C4-2B (cell line): Measurements from ENCODE around the gene TMEM17.

ENCODE experiments used
- H3K27ac ChIP-seq: fragments of 450-650 bp; 2 replicates; pipeline ENCODE4 v1.5.1; 2017
- ZFX ChIP-seq: fragments of 450-650 bp; IDR thresholded peaks from 2 replicates; pipeline ENCODE4 v1.6.1; 2017
- TF ChIP-seq, protein P1 (sequence below): fragments of 450-650 bp; conservative IDR thresholded peaks from 2 replicates; pipeline ENCODE4 v1.5.1; 2017; ENCODE audit warnings: mild to moderate bottlenecking

Gene TMEM17

DNA sequence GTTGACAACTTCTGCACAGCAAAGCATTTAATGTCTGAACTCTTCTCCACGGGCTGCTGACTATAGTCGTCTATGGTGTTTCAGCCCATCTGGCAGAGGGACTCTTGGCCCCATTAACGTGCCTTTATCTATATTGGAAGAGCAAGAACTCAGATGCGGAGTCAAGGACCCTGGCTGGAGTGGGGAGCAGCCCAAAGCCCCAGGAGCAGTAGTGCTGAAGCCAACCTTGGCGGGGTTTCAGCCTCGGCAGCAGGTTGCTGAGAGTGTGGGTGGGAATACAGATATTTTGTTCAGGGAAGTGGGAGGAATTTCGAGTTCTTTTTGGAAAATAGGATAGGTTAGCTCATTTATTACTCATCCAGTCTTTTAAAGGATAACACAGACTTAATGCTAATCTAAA, 34.2 kb downstream of the TMEM17 start:
- TF ChIP-seq, protein P1, sequence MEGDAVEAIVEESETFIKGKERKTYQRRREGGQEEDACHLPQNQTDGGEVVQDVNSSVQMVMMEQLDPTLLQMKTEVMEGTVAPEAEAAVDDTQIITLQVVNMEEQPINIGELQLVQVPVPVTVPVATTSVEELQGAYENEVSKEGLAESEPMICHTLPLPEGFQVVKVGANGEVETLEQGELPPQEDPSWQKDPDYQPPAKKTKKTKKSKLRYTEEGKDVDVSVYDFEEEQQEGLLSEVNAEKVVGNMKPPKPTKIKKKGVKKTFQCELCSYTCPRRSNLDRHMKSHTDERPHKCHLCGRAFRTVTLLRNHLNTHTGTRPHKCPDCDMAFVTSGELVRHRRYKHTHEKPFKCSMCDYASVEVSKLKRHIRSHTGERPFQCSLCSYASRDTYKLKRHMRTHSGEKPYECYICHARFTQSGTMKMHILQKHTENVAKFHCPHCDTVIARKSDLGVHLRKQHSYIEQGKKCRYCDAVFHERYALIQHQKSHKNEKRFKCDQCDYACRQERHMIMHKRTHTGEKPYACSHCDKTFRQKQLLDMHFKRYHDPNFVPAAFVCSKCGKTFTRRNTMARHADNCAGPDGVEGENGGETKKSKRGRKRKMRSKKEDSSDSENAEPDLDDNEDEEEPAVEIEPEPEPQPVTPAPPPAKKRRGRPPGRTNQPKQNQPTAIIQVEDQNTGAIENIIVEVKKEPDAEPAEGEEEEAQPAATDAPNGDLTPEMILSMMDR, result no peak
- TF ChIP-seq ZFX, result no peak
- H3K27ac ChIP-seq, result no peak overlapping the region

DNA sequence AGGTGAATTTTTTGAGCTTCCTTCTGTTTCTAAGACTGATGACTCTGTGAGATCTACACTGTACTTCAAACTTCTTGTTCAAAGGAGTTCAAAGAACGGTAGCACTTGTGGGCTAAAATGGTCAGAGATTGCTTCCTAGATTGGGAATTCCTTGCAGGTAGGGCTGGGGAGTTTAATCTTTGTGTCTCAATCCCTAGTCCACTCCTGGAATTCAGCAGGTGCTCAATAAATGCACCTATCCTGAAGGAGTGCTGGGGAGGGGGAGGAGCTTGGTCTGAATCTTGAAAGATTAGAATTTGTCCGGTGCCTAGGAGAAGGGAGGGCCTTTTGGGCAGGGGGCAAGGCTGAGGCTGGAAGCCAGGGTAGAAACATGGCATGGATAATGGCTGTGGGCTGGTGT, 34.6 kb downstream of the TMEM17 start:
- TF ChIP-seq, protein P1, result no peak
- TF ChIP-seq ZFX, result no peak
- no peak overlapping the region for H3K27ac ChIP-seq

DNA sequence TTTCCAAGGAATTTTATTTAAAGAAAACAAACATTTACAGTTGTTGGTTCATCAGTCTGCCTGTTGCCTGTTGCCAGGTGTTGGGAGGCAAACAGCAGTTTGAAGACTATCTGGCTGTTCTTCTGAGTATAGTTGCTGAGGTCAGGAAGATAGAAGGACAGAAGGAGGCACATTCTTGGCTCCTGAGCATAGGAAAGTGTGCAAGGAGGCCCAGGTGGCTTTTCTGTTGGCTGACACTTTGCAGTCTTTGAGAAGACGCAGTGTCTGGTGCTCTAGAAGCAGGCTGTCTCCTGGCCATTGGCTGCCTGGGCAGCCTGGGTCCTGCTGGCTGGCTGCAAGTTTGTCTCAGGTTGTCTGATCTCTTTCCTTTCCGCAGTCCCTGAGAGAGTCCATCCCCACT, 36.4 kb downstream of the TMEM17 start:
- TF ChIP-seq ZFX, result no peak
- TF ChIP-seq, protein P1, result no peak
- no peak overlapping the region for H3K27ac ChIP-seq

DNA sequence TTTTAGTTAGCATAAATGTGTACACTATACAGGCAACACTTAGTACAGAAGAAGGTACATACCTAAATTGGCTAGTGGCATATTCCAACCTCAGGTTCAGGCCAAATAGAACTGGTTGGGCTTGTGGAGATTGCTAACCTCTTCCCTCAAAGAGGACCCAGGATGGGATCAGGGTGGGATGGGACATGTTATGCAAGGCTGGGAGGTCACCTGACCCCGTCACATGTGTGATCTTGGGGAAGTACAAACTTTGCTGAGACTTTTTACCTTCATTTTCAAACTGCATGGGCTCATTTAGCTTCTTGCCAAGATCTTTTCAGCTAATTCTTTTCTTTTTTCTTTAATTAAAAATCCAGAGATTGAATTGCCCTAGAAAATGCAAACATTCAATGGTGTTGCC, 36.9 kb downstream of the TMEM17 start:
- TF ChIP-seq, protein P1, result no peak
- TF ChIP-seq ZFX, result no peak
- no peak overlapping the region for H3K27ac ChIP-seq

DNA sequence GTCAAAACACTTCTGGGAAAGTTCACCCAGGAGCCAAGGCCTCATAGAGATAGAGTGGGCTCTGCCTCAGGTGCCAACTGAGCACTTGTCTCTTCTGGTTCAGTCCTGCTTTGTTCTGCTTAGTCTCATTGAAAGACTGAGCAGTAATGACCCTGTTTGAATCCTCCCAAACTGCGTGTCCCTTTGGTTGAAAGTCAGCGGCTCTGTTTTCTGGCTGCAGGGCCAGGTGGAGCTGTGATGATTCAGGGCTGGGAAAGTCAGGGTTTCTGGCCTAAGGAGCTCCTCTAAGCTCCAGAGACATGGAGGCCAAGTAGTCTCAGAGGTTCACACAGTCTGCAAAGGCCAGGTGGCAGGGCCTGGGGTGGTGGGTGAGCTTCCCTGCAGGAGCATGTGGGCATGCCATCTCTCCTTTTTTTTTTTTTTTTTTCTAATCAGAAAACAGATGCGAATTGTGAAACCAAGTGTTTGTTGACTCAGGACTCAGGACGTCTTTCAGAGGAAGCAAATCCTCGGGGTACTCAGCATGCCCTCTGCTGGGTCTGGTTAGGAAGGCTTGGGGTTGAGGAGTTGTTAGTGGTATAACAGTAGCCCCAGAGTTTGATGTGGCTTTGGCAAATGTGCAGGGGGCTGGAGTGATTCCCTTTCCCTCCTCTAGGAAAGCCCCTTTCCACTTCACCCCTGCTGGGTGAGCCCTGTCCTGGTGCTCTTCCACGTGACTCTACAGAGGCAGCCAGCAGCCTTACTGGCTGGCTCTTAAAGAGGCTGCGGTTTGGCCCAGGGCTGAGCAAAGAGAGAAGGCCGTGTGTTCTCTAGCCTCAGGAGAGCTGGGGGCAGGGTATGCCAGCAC, 38.3 kb downstream of the TMEM17 start:
- TF ChIP-seq, protein P1, result no peak
- H3K27ac ChIP-seq, result no peak overlapping the region

DNA sequence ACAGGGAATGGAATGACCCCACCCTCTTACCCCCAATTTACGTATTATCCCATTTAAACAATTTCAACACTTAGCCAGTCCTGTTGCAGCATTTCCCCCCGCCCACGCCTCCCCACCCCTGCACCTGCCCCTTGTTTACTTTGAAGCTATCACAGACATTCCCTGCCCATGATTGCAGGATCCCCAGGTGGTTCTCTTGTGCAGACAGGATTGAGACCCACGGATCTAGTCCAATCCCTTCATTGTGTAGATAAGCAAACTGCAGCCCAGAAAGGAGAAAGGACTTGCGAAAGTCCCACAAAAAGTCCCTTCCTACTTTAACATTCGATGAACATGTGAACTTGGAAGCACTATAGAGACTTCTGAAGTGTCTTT, 38.9 kb downstream of the TMEM17 start:
- no peak overlapping the region for H3K27ac ChIP-seq
- no peak for TF ChIP-seq ZFX
- TF ChIP-seq, protein P1, result no peak

DNA sequence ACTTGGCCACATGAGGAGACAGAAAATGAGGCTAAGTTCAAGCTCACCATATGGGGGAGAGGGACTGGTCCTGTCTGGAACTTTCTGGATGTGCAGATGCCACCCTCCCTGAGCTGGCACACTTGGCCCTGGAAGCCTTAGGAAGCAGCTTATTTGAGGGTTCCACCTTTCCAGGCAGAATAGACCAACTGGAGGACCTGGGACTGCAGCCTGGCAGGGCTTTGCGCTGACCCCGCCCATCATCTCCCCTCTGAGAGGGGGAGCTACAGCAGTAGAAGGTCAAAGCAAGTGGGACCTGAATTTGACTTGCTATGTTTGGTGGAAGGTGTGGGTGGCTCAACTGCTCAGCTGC, 39.5 kb downstream of the TMEM17 start:
- TF ChIP-seq, protein P1, result no peak
- TF ChIP-seq ZFX, result no peak
- no peak overlapping the region for H3K27ac ChIP-seq
